GM12864 (cell line): ENCODE data around the gene NCLN.
"Not testable (repeated sequence)": the region's sequence is repeated elsewhere in the genome, so short reads cannot be mapped to it uniquely, and the experiment has no call there.

Source experiments
- DNase-seq: peaks from one replicate; pipeline ENCODE4 v3.0.0-alpha.2; 2011; ENCODE audit warnings: low read depth
- H3K4me3 ChIP-seq: 2 replicates; pipeline ENCODE4 v1.5.1; 2011; ENCODE audit warnings: mild to moderate bottlenecking, low read depth, low read length, control low read depth
- TF ChIP-seq, protein P1 (sequence below): IDR thresholded peaks from 2 replicates; pipeline ENCODE4 v1.5.1; 2011; ENCODE audit warnings: low read depth, mild to moderate bottlenecking, moderate library complexity, low read length, control low read depth, inconsistent platforms; ENCODE audit errors: missing control alignments

Gene NCLN

DNA sequence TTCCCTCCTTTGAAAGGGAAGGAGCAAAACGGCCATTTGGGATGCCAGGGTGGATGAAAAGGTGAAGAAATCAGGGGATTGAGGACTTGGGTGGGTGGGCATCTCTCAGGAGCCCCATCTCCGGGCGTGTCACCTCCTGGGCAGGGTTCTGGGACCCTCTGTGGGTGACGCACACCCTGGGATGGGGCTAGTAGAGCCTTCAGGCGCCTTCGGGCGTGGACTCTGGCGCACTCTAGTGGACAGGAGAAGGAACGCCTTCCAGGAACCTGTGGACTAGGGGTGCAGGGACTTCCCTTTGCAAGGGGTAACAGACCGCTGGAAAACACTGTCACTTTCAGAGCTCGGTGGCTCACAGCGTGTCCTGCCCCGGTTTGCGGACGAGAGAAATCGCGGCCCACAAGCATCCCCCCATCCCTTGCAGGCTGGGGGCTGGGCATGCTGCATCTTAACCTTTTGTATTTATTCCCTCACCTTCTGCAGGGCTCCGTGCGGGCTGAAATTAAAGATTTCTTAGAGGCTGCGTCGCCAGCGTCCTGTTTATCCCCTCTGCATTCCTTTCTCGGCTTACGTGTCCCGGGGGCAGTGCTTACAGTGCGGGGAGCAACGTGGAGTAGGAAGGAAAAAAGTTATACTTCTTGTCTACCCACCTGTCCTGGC lies 22.4 kb upstream of the NCLN start:
- TF ChIP-seq, protein P1, sequence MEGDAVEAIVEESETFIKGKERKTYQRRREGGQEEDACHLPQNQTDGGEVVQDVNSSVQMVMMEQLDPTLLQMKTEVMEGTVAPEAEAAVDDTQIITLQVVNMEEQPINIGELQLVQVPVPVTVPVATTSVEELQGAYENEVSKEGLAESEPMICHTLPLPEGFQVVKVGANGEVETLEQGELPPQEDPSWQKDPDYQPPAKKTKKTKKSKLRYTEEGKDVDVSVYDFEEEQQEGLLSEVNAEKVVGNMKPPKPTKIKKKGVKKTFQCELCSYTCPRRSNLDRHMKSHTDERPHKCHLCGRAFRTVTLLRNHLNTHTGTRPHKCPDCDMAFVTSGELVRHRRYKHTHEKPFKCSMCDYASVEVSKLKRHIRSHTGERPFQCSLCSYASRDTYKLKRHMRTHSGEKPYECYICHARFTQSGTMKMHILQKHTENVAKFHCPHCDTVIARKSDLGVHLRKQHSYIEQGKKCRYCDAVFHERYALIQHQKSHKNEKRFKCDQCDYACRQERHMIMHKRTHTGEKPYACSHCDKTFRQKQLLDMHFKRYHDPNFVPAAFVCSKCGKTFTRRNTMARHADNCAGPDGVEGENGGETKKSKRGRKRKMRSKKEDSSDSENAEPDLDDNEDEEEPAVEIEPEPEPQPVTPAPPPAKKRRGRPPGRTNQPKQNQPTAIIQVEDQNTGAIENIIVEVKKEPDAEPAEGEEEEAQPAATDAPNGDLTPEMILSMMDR: peak; percentile 99
- no peak overlapping the region for H3K4me3 ChIP-seq
- DNase-seq: no peak

DNA sequence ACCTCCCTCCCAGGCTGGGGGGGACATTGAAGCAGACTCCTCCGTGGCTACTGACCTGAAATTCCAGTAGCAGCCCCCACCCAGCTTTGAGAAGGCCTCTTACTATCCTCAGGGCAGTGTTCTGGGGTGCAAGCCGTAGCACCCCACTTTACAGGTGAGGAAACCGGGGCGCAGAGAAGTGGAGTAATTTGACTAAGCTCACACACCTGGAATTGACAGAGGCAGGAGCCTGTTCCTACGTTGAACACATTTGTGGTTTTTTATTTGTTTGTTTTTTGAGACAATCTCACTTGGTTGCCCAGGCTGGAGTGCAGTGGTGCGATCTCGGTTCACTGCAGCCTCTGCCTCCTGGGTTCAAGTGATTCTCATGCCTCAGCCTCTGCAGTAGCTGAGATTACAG lies 21.8 kb upstream of the NCLN start:
- TF ChIP-seq, protein P1: no peak
- H3K4me3 ChIP-seq: no peak overlapping the region
- no peak for DNase-seq

GRCh38 chr19:3167533-3168272 lies 18.0 kb upstream of the NCLN start:
- DNase-seq: no peak
- no peak overlapping the region for H3K4me3 ChIP-seq
- TF ChIP-seq, protein P1: no peak

GRCh38 chr19:3171894-3172672 lies 13.6 kb upstream of the NCLN start:
- DNase-seq: no peak
- TF ChIP-seq, protein P1: no peak
- H3K4me3 ChIP-seq: no peak overlapping the region

DNA sequence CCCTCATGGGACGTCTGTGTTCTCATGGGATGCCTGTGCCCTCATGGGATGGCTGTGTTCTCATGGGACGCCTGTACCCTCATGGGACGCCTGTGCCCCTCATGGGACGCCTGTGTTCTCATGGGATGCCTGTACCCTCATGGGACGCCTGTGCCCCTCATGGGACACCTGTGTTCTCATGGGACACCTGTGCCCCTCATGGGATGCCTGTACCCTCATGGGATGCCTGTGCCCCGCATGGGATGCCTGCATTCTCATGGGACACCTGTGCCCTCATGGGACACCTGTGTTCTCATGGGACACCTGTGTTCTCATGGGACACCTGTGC lies 13.1 kb upstream of the NCLN start:
- DNase-seq, H3K4me3 ChIP-seq: not testable (repeated sequence)

- DNase-seq: no peak
- H3K4me3 ChIP-seq: peak overlapping the region; percentile 14; the same call in 1 of the 2 replicates
- TF ChIP-seq, protein P1: no peak
These were observed 9.7 kb upstream of the NCLN start for GRCh38 chr19:3175781-3176714.
